Spleen (tissue), 7 donors: Measurements from ENCODE around the gene GGNBP2.

Experiments
- CTCF ChIP-seq, 11 experiments: fragments of 200-600 bp in 7 of 11; fragments of 450-650 bp in 4 of 11; sonication (generic) in 4 of 11; IDR thresholded peaks in 8 of 11; conservative IDR thresholded peaks in 3 of 11; 1 replicate in 7 of 11; 2 replicates in 4 of 11; pipeline versions ENCODE4 v1.4.0 to v1.8.0; 2016 to 2021; ENCODE audit warnings: antibody characterized with exemption in 11 of 11, inconsistent platforms in 4 of 11, mild to moderate bottlenecking in 1 of 11
- POLR2A ChIP-seq, 3 donors: fragments of 450-650 bp; IDR thresholded peaks; one replicate each; pipeline ENCODE4 v1.5.1; 2017; ENCODE audit warnings: antibody characterized with exemption in 3 of 3, mild to moderate bottlenecking in 1 of 3
- POLR2AphosphoS5 ChIP-seq, 3 donors: sonication (generic); formaldehyde crosslinking; IDR thresholded peaks; one replicate each; pipeline ENCODE4 v1.5.1; 2017; ENCODE audit warnings: antibody characterized with exemption in 3 of 3
- donor health status: DM: no; HTN: no; CAD: no; lungs with moderate emphysema.
- donor health status: DM: no; HTN: no; CAD: no.
- donor health status: DM: no; HTN: no; CAD: no.

- TF ChIP-seq CTCF (IDR thresholded peaks at IDR 0.05 in 8 of 11, conservative IDR thresholded peaks at IDR 0.05 in 3 of 11) (no peak), POLR2AphosphoS5 (IDR thresholded peaks at IDR 0.05) (no peak), POLR2A (IDR thresholded peaks at IDR 0.05) (no peak)
Measured at GRCh38 chr17:36550491-36551417, 6.0 kb downstream of the GGNBP2 start.
